ENCODE results near the gene UGT2B28.
"Not testable (repeated sequence)": the region's sequence is repeated elsewhere in the genome, so short reads cannot be mapped to it uniquely, and the experiment has no call there.

DNA sequence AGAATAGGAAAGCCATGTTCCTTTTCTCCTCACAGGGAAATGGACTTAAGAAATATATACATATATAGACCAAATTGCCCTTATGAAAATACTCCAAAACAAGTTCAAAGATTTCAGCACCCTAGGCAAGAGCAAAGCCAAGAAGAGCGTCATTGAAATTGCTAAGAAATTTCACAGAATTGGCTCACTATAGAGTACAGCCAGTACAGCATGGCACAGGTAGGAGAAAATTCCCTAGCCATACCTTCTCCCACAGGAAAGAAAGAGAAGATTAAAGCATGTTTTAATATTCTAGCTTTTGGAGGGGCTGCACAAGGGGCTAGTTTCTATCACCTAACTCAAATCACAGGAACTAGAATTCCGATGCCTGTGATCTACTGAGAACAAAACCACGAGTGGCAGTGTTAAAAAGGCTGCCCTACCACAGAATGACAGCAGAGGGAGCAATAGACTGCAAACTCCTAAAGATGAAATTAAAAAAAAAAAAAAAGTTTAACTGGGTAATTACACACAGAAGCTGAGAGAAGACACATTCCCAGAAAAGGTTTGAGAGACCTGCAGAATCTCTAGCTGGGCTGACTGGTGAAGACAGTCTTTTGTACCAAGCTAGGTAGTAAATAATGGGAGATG is 37.5 kb downstream of the UGT2B28 start:
- TF ChIP-seq EZH2 (IDR thresholded peaks at IDR 0.05; ENCODE audit: borderline replicate concordance, low read depth, low read length, severe bottlenecking): not testable (repeated sequence)
- TF ChIP-seq, protein P1, sequence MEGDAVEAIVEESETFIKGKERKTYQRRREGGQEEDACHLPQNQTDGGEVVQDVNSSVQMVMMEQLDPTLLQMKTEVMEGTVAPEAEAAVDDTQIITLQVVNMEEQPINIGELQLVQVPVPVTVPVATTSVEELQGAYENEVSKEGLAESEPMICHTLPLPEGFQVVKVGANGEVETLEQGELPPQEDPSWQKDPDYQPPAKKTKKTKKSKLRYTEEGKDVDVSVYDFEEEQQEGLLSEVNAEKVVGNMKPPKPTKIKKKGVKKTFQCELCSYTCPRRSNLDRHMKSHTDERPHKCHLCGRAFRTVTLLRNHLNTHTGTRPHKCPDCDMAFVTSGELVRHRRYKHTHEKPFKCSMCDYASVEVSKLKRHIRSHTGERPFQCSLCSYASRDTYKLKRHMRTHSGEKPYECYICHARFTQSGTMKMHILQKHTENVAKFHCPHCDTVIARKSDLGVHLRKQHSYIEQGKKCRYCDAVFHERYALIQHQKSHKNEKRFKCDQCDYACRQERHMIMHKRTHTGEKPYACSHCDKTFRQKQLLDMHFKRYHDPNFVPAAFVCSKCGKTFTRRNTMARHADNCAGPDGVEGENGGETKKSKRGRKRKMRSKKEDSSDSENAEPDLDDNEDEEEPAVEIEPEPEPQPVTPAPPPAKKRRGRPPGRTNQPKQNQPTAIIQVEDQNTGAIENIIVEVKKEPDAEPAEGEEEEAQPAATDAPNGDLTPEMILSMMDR (IDR thresholded peaks at IDR 0.05; ENCODE audit: borderline replicate concordance, extremely low read depth, low read length, poor library complexity, severe bottlenecking): peak; percentile 48
